Effector memory CD4-positive, alpha-beta T cell (primary cell): Measurements from ENCODE around the gene LAMA2.

Source experiments
- DNase-seq, 3 donors: peaks; one replicate each; pipeline ENCODE4 v3.0.0-alpha.2; 2020
- H3K27ac ChIP-seq: 2 replicates; pipeline ENCODE4 v1.7.0; 2013; ENCODE audit warnings: mild to moderate bottlenecking, low read length, moderate library complexity; ENCODE audit not compliant: insufficient read depth, poor library complexity, severe bottlenecking
- H3K27me3 ChIP-seq: replicated peaks from 2 replicates; pipeline ENCODE4 v1.7.0; 2013; ENCODE audit warnings: mild to moderate bottlenecking, low read length; ENCODE audit not compliant: insufficient read depth, control insufficient read depth, poor library complexity, severe bottlenecking
- H3K36me3 ChIP-seq: 2 replicates; pipeline ENCODE4 v1.7.0; 2013; ENCODE audit warnings: mild to moderate bottlenecking, low read length, moderate library complexity; ENCODE audit not compliant: control insufficient read depth, insufficient read depth
- H3K4me1 ChIP-seq: 2 replicates; pipeline ENCODE4 v1.7.0; 2013; ENCODE audit warnings: low read length, mild to moderate bottlenecking; ENCODE audit not compliant: control insufficient read depth, insufficient read depth, poor library complexity, severe bottlenecking
- H3K4me3 ChIP-seq: 2 replicates; pipeline ENCODE4 v1.7.0; 2013; ENCODE audit warnings: low read length, low read depth, mild to moderate bottlenecking; ENCODE audit not compliant: insufficient read depth, poor library complexity, severe bottlenecking
- H3K9me3 ChIP-seq: 2 replicates; pipeline ENCODE4 v1.7.0; 2013; ENCODE audit warnings: mild to moderate bottlenecking, low read length, moderate library complexity; ENCODE audit not compliant: control insufficient read depth

LAMA2 gene

DNA sequence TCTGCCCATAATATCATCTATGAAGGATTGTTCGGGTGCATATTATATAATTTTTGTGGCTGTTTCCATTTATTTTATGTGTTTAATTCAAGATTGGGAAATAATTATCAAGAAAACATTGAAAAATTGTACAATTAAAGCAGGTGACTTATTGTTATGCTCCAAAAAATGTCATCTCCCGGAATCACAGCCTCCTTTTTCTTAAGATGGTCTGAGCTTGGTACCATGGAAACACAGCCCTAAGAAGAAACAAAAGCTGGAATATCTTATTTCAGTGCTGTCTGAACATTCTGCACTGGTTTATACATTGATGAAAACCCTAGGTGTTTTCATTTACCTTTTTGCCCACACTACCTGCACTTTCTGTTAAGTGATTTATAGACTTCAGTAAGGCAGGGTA, 459.9 kb downstream of the LAMA2 start:
- no peak overlapping the region for H3K27ac ChIP-seq
- no peaks in the 10 kb centered on the region for H3K9me3 ChIP-seq
- H3K4me1 ChIP-seq, result no peaks in the 10 kb centered on the region
- H3K27me3 ChIP-seq, result no peaks in the 10 kb centered on the region
- DNase-seq, result no peak
- H3K36me3 ChIP-seq, result no peaks in the 10 kb centered on the region
- no peak overlapping the region for H3K4me3 ChIP-seq

GRCh38 chr6:129344379-129344778, 461.4 kb downstream of the LAMA2 start:
- no peaks in the 10 kb centered on the region for H3K36me3 ChIP-seq
- H3K4me3 ChIP-seq, result no peak overlapping the region

DNA sequence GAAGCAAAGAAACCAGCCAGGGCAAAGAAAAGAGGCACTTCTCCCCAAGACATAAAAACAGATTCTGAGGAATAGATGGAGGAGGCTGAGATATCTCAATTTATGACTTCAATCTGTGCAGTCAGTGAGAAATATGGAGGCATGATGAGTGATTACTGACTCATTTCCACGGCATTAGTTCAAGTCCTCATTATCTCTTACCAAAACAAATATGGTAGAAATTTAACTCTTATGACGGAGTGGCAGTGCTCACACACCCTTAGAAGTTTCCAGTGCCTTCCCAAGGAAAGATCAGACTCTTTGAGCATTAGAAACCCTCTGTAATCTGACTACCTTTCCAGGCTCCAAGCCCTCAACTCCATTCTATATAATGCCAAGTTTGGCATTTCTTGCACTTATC, 463.0 kb downstream of the LAMA2 start:
- H3K27ac ChIP-seq, result no peak overlapping the region
- no peaks in the 10 kb centered on the region for H3K4me1 ChIP-seq
- no peaks in the 10 kb centered on the region for H3K9me3 ChIP-seq
- no peaks in the 10 kb centered on the region for H3K36me3 ChIP-seq
- H3K27me3 ChIP-seq, result no peaks in the 10 kb centered on the region
- DNase-seq, result no peak
- no peak overlapping the region for H3K4me3 ChIP-seq

More at GRCh38 chr6:129344379-129344778, 461.4 kb downstream of the LAMA2 start:
- Histone ChIP-seq H3K4me1 (no peaks in the 10 kb centered on the region), H3K27me3 (no peaks in the 10 kb centered on the region), H3K27ac (no peak overlapping the region), H3K9me3 (no peaks in the 10 kb centered on the region)
- DNase-seq, result no peak

DNA sequence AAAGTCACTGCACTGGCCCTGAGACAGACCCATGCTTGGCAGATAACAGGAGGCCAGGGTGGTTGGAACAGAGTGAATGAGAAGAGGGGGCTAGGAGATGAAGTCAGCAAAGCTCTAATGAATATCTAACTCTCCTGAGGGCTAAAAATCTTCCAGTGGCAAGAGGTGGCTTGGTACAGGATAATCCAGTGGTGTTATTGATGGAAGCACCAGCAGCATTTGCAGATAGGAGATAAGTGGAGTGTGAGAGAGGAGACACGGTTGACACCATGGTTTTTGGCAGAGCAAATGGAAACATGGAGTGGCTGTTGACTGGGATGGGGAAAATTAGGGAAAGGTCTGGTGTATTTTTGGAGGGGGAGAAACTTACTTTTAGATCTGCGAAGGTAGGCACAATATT, 464.0 kb downstream of the LAMA2 start:
- no peak overlapping the region for H3K4me3 ChIP-seq
- H3K36me3 ChIP-seq, result no peaks in the 10 kb centered on the region
- no peak overlapping the region for H3K27ac ChIP-seq
- no peaks in the 10 kb centered on the region for H3K27me3 ChIP-seq
- DNase-seq, result no peak
- H3K4me1 ChIP-seq, result no peaks in the 10 kb centered on the region
- no peaks in the 10 kb centered on the region for H3K9me3 ChIP-seq

GRCh38 chr6:129350278-129350677, 467.3 kb downstream of the LAMA2 start:
- no peaks in the 10 kb centered on the region for H3K4me1 ChIP-seq

DNA sequence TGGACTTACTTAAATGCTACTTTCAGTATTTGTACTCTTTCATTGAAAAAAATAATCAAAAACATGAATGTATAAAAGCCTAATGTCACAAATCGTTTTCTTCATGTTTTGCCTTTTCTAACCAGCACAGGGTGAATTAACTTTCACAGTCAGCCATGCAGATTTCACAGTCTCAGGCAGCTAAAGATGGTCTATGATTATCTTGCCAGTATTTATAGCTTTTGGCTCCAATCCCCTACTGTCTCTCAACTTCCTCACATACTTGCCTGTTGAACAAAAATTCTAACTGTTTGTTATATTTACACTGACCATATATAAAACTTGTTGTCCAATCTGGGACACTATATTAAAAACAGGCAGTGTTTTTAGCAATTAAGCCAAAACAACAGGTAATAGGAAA, 468.9 kb downstream of the LAMA2 start:
- no peak overlapping the region for H3K4me3 ChIP-seq
- H3K27me3 ChIP-seq, result no peaks in the 10 kb centered on the region
- DNase-seq, result no peak
- no peaks in the 10 kb centered on the region for H3K9me3 ChIP-seq
- no peak overlapping the region for H3K27ac ChIP-seq
- no peaks in the 10 kb centered on the region for H3K4me1 ChIP-seq
- H3K36me3 ChIP-seq, result no peaks in the 10 kb centered on the region

More at GRCh38 chr6:129350278-129350677, 467.3 kb downstream of the LAMA2 start:
- Histone ChIP-seq H3K4me3 (no peak overlapping the region), H3K27me3 (no peaks in the 10 kb centered on the region), H3K9me3 (no peaks in the 10 kb centered on the region), H3K27ac (no peak overlapping the region), H3K36me3 (no peaks in the 10 kb centered on the region)
- DNase-seq, result no peak

DNA sequence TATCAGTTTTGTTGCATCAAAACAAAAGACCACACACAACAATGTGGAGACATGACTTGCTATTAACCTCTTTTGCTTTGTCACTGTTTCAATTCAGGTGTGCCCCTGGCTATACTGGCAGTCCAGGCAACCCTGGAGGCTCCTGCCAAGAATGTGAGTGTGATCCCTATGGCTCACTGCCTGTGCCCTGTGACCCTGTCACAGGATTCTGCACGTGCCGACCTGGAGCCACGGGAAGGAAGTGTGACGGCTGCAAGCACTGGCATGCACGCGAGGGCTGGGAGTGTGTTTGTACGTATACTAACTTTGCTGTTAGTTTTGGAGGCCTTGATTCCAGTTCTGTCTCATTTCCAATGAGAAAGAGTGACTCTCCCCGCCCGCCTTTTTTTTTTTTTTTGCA, 470.1 kb downstream of the LAMA2 start:
- H3K27ac ChIP-seq, result no peak overlapping the region
- DNase-seq, result no peak
- H3K4me3 ChIP-seq, result no peak overlapping the region

DNA sequence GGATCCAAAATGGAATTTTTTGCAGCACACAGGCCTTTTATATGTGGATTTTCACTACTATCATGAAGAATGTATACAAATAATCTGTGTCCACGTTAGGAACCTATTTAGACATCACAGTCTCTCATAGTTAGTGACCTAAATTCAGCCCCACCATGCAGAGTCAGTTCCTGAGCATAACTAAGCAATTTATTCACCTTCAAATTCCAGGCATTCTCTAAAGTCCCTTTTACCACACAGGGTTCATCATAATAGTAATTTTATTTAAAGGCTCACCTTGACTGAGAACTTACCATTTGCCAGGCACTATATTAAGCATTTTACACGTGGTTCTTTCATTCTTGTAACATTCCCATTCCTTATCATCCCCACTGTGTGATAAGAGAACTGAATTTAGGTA, 473.2 kb downstream of the LAMA2 start:
- Histone ChIP-seq H3K4me3 (no peak overlapping the region), H3K4me1 (no peaks in the 10 kb centered on the region), H3K27ac (no peak overlapping the region), H3K9me3 (no peaks in the 10 kb centered on the region), H3K27me3 (no peaks in the 10 kb centered on the region), H3K36me3 (no peaks in the 10 kb centered on the region)
- DNase-seq, result no peak

More for the DNA sequence above, 470.1 kb downstream of the LAMA2 start:
- H3K36me3 ChIP-seq, result no peaks in the 10 kb centered on the region
- no peaks in the 10 kb centered on the region for H3K9me3 ChIP-seq
- H3K27me3 ChIP-seq, result no peaks in the 10 kb centered on the region
- H3K4me1 ChIP-seq, result no peaks in the 10 kb centered on the region

- Histone ChIP-seq H3K27me3 (no peaks in the 10 kb centered on the region), H3K9me3 (no peaks in the 10 kb centered on the region), H3K4me3 (no peak overlapping the region), H3K36me3 (no peaks in the 10 kb centered on the region), H3K4me1 (no peaks in the 10 kb centered on the region), H3K27ac (no peak overlapping the region)
- DNase-seq, result no peak
Observed at GRCh38 chr6:129359811-129360681, 477.1 kb downstream of the LAMA2 start.

GRCh38 chr6:129360682-129360955, 477.7 kb downstream of the LAMA2 start:
- DNase-seq, result no peak
- H3K4me3 ChIP-seq, result no peak overlapping the region
- H3K9me3 ChIP-seq, result no peaks in the 10 kb centered on the region
- no peak overlapping the region for H3K27ac ChIP-seq
- H3K27me3 ChIP-seq, result no peaks in the 10 kb centered on the region
- no peaks in the 10 kb centered on the region for H3K4me1 ChIP-seq
- H3K36me3 ChIP-seq, result no peaks in the 10 kb centered on the region
